ENCODE measurements around the gene KIF12.
A peak's percentile ranks its signal among the peaks of the same experiment; 100 is the strongest.

Gene KIF12

DNA sequence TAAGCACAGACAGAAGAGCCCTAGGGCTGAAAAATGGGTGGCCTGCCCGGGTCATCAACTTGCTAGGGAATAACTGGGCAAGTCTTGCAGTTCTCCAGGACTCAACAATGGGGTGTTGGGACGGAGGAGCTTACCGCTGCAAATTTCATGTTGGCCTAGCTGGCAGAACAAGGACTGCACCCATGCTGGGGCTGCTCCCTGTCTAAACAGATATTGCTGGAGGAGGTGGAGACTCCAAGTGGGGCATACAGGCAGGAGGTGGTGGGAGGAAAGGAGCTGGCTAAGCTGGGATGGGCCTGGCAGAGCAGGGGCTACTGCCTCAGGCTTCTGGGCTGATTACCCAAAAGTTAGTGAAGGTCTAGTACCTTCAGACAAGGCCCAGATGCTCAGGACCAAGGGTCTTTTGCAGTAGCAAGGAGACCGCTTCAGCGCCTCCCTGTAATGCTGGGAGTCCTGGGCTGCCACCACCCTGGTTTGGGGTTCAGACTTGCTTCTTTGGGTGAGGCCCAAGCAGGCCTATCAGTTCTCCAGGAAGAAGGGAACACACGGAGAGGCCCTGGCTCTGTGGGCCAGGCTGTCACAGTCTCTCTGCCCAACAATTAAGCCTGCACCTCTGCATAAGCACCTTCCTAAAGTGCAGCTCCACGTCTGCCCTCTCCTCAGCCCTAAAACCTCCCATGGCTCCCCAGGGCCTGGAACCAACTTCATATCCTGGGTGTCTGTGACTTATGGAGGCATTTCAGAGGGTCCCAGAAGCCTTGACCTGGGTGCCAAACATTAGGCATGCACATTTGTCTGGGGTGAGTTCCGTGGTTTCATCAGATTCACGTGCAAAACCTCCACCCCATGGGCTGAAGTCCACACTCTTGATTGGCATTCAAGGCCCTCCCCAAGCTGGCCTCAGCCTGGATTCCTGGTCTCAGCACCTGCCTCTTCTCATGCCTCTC is 24.2 kb upstream of the KIF12 start:
- DNase-seq (ENCODE audit: low read depth in 3 of 3), result no peak

DNA sequence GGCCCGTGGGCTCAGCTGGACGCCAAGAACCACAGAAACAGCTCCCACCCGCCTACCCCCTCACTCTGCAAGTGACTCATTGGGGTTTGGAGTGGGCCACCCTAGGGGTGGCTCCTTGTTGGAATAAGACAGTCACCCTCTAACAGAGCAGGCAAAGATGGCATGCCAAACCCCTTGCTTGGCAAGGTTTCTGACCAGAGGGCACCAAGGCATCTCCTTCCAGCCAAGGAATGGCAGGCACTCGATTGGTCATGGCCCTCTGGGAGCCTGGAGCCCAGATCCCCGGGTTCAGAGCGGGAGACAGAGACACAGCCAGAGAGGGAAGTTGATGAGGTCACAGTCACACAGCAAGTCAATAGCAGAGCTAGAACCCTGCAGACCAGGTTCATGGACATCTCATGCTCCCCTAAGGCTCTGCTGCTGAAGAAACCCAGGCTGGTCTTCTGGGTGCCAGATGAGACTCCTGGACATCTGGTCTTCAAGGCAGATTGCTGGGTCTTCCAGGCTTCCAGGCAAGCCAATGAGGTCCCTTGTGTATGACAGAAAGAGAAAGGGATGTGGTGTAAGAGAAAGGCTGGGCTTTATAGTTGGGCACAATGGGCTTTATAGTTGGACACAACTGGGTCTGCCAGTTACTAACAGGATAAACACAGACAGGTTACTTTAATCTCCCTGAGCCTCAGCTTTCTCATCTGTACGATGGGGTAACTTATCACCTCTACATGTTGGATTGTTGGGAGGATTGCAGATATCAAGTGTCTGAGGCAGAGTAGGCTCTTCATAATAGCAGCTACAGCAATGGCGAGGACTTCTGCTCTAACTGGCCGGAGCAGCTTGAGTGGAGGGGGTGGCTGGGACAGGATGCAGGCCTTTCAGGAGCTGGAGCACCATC is 23.3 kb upstream of the KIF12 start:
- no peak for DNase-seq (ENCODE audit: low read depth in 3 of 3)

DNA sequence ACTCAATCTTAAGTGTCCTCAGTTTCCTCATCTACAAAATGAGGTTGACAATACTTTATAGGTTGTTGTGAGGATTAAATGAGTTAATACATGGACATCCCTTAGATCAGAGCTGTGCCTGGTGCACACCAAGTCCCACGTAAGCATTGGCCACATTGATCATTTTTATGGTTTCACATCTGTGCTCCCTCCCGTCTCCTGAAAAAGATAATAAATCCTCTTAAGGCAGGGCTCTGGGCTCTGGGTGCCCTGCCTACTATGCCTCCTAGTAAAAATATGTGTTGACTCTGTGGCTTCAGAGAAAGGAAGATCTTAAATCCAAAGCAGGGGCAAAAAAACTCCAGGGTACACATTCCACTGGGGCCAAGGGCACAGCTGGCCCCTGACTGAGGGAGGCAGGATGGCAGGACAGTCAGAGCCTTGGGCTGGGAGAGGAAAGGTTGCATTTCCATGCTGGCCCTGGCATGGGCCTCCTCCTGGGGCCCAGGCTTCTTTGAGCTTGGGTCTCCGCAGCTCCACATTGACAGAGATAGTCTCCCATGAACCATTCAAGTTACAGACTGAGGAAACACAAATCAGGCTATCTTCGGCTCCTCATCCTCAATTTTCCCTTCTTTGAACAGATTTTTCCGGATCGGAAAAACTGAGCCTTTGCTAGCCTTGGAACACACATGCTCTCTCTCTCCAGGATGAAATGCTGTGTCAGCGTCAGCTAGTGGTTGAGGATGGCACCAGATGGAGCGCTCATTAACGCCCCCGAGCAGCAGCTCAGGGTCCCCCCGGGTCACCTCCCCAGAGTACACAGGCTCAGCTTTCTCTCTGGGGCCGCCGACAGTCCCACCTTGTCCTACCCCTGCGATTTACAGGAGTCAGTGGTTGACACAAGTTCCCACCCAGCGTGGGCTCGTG is 22.4 kb upstream of the KIF12 start:
- DNase-seq (ENCODE audit: low read depth in 3 of 3), result no peak

DNA sequence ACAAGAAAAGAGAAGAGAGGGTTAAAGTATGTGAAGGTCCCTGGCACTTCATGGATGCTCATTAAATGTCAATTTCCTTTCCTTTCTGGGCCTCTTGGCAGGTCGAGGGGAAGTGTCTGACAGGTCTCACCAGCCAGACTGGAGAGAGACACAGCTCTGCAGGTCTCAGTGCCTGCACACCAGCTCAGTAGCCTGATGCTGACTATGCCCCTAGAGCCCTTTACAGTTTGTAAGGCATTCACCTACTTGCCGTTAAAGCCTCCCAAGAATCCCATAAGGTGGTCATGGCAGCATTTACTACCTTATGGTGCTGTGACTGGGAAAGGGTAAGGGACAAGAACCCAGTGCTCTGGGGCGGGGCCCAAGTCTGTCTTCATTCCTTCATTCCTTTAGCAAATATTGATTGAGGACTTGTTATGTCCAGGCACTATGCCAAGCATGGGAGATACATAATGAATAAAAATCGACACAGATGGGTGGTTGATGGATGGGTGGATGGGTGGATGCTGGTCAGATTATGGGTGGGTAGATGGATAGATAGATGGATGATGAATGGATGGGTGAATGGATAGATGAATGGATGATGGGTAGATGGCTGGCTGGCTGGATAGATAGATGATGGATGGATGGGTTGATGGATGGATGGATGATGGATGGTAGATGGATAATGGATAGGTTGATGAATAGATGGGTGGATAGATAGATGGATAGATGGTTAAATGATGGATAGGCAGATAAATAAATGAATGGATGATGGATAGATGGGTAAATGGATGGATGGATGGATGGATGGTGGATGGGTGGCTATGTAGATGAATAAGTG is 21.3 kb upstream of the KIF12 start:
- no peak for DNase-seq (ENCODE audit: low read depth in 3 of 3)

DNA sequence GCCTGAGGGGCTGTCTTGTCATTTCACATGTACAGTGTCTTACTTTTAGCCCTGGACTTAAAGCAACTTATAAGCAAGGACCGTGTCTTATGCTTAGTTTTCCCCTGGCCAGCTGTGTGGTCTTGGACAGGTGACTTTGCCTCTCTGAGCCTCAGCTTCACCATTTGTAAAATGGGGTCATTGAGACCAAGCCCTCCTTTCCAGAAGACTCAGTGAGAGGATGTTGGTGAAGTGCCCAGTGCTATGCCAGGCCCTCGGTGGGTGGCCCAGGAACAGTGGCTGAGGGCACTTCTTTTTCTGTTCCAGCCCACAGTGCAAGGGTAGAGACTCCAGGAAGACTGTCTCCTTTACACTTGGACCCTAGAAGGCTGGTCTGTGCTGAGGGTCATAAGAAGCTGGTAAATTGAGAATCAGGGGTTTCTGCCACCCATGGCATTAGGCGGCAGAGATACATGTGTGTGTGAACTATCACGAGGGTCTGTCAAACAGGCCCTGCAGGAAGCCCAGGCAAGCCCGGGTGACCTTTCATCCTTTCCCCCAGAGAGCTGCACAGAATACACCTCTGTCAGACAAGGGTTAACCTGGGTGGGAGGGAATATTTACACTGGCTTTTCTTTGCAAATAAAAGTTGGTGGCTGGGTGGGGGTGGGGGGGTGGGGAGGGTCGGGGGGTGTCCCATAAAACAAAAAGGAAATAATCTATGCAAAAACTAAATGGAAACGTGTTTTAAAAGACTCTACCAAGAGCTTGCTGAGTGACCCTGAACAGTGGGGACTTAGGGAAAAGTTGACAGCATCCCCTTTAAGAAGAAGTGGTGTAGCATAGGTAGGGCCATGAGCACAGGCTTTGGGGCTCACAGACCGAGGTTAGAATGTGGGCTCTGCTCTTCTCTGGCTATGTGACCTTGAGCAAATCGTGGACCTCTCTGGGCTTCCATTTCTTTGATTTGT is 20.4 kb upstream of the KIF12 start:
- no peak for DNase-seq (ENCODE audit: low read depth in 3 of 3)

DNA sequence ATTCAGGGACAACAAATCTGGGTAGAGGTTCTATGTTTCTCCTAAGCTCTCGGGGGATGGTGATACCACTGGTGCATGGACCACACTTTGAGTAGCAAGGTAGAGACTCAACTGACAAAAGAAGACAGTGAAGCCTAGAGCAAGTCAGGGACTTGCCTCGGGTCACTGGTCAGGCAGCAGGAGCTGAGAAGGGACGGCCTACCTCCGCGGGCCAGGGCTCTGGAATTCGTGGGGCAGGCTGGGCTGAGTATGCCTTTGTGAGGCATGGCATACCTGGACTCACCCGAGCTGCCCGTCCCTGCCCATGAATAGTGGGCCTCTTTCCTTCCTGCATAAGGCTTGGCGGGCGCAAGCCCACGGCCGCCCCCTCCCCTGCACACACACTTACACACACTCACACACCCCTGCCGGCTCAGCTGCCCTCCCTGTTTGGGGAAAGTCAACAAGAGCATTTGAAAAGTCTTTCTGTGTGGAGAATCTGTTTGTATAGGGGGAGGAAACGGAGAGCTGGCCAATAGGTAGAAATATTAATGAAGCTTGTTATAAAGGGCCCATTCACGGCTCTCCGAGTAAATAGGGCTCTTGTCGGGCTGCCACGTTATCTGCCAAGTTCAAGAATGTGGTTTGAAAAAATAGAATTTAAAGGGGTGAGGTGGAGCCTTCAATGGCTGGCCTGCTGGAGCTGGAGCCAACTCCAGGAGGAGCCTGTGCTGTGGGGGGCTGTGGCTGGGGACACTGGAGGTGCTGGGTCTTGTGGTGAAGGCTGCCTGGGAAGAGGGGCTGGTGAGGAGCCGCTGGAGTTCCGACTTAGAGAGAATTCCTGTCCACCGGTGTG is 19.1 kb upstream of the KIF12 start:
- DNase-seq (ENCODE audit: low read depth in 3 of 3), result no peak

DNA sequence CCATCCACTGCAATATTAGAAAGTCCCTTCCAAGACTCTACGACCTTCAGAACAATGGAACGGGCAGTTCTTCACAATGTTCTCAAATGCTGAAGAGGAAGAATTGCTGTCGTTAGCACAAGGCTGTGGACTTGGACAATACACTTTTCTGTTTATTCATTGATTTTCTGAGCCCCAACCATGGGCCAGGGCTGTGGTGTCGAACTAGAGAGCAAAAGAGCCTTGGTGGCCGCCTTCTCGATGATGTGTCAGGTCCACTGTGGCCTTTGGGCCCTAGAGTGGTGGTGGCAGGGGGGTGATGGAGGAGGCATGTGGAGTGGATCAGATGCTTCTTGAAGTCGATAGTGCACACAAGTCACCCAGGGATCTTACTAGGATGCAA is 18.5 kb upstream of the KIF12 start:
- DNase-seq (ENCODE audit: low read depth in 3 of 3), result no peak

DNA sequence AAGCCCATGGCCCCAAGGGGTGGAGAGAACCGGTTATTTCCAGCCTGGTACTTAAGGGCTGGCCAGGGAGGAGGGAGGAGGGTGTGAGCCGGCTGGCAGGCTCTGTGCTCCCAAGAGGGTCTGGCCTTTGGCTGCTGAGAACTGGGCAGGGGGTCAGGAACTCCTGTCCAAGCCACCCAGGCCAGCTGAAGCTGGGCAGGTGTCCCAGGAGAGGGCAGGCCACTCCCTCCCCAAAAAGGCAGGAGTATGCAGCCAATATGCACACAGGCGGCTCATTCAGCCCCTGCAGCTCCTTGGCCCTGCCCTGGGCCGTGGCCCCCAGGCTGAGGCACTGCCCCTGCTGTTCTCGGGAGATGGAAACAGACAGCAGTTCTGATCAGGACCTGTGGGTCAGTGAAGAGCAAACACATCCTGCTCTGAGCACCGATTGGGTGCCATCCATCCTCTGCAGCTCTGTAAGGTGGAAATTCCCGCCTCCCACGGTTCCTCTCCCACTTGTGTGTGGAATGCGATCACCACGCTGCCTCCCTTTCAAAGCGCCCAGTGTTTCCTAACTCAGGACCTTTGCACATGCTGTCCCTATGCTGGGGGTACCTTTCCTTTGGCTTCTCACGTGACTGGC is 17.1 kb upstream of the KIF12 start:
- DNase-seq (ENCODE audit: low read depth in 3 of 3), result no peak

DNA sequence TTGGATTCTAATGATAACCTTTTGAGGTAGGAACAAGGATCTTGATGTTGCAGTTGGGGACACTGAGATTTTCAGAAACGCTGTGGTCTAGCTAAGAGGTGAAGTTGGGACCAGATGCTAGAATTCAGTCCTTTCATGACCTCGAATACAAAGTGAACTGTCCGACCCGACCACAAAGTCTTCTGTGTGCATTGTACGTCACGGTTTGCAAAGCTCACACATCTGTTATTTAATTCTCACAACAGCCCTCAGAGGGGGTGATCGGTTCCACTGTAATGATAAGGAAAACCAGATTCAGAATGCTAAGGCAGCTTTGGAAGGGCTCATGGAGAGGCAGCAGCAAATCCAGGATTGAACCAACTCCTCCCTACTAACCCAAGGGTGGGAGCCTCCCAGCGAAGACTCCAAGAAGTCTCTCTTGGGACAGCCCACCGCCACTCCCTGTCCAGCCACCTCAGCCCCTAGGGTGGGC is 16.6 kb upstream of the KIF12 start:
- no peak for DNase-seq (ENCODE audit: low read depth in 3 of 3)

DNA sequence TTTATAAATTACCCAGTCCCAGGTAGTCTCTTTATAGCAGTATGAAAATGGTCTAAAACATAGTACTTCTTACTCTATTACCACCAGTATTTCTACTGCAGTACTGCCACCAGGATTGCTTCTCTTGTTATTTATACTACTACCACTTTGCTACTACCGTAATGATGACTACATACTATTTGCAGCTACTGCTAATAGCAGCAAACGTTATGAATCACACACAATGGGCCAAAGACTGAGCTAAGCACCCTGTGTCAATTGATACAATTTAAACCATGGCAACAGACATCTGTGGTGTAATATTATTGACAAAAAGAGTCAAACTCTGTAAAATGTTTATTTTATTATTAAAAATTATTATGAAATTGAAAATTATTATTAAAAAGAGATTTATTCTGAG is 15.3 kb upstream of the KIF12 start:
- DNase-seq (ENCODE audit: low read depth in 3 of 3), result no peak

DNA sequence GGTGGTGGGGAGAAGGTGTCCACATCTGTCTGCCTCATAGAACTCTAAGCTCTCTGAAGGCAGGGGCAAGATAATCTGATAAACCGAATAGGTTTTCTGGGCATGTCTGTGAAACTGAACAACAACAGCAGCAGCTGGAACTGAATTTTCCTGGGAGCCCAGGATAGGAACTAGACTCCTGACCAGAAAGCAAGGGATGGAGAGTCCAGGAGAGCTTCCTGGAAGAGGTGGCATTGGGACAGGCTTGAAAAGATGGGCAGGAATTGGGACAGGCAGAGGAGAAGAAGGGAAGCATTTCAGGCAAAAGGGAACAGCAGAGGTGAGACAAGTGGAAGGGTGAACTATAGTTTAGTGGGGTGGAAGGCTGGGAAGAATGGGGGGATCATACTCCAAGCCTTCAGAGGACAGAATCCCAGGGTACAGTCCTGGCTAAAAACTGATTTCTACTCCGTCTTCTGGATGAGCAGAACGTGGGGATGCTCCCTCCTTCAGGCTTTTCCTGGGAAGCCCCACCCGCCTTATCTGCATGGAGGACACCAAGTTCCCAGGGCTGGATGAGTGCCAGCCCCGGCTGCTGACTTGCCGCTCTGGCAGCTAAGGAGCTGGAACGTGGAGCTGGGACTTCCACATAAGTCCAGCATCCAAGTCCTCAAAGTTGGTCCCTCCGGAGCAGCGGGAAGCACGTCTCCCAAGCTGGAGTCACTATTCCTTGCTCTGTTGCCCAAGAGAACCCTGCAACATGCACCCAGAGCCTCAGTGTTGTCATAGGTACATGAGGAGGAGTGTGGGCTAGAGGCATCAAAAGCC is 13.9 kb upstream of the KIF12 start:
- no peak for DNase-seq (ENCODE audit: low read depth in 3 of 3)

DNA sequence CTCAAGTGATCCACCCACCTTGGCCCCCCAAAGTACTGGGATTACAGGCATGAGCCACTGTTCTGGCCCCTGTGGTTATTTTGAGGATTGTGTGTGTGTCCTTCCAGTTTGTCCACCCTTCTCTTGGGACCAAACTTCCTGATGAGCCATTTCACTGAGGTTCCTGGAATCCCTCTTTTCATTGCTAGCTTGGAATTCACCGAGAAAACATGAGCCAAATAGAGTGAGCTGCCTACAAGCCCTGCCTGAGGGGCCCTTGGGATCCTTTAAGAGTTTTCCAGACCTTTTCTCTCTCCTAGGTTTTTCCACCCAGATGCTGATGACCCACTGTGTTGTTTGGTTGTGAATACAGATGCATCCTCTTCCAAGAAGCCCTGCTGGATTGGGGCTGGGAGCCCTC is 13.2 kb upstream of the KIF12 start:
- no peak for DNase-seq (ENCODE audit: low read depth in 3 of 3)

DNA sequence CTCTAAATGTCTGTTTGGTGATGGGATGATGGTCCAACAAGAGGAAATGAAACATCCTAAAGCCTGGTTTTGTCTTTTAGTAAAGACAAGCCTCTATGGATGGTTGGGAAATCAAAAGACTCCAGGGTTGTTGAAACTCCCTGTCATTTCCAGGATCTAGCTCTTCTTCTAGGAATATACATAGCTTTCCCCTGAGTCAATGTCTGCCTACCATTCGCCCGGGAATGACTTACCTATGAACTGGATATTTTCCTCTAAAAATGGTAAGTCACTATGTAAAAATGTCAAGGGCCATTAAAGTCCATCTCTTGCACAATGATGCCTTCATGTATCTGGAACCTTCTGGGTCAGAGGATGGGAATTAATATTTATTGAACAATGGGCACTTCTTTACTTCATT is 11.1 kb upstream of the KIF12 start:
- no peak for DNase-seq (ENCODE audit: low read depth in 3 of 3)

DNA sequence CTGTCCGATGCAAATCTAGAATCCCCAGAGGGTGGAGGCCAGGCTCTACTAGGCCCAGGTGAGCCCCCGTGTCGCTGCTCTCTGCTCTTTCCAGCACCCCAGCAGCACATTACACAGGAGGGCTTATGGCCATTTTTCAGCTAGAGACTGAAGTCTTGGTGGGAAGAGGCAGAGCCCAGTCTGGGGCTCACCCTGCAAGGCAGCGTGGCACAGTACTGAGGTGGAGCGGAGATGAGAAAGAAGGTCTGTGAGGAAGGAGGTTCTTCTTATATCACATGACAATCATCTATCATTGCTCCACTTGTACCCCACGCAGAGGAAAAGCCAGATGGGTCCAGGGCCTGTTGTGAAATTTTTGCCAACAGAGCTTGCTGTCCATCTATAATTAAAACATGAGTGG is 10.0 kb upstream of the KIF12 start:
- DNase-seq (ENCODE audit: low read depth in 3 of 3), result no peak

DNA sequence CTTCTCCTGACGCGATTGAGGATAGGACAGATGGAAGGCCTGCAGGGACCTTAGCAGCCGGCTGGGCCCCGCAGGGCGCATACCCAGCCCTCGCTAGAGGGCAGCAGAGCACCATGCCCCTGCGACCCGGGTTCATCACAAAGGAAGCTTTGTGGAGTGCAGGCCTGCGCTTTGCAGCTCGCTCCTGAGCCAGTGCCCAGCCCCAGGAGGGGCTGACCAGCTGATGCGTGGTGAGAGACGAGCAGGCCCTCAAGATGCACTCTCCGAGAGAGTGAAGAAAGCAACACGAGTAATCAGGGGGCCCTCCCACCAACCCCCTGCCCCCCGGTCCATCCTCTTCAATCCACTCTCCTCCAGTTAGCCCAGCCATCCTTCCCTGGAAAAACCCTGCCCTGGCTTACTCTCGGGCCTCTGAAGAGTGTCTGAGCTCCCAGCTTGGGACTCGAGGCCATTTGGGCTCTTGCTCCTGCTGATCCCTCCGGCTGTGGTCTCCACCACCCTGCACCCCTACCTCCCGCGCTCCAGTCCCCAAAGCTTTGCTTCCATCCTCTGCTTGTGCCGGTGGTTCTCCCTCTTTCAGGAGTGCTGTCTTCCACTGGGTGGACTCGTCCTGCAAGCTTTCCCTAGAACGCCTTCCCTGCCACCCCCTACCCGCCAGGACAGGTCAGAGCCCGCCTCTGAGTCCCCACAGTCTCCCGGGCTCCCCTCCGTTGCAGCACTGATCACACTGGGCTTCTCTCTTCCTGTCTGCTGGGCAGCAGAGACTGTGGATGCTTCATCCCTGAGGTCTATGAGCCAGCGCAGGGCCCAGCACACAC is 9.1 kb upstream of the KIF12 start:
- peak; percentile 31 to 56 (median 45) for DNase-seq (ENCODE audit: low read depth in 3 of 3)

DNA sequence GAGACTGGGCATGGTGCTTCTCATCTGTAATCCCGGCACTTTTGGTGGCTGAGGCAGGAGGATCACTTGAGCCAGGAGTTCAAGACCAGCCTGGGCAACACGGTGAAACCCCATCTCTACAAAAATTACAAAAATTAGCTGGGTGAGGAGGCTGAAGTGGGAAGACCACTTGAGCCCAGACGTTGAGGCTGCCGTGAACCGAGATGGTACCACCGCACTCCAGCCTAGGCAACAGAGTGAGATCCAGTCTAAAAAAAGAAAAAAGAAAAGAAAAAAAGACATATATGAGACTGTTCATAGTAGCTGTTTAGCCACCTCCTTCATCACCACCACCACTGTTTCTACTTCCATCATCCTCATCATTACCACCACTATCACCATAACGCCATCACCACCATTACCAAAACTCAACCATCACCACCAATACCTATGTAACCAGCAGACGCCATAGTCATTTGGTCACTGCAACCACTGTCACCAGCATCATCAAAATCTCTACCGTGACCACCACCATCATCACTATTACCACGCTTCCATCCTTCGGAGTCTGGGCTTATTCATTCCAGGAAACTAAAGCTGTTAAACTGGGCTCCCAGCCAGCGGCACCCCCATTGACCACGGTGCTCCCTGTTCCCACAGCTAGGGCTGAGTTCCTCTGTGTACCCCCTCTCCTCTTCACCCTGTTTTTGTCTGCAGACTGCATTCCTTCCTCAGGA is 8.4 kb upstream of the KIF12 start:
- no peak for DNase-seq (ENCODE audit: low read depth in 3 of 3)

Measured in stimulated activated CD4-positive, alpha-beta T cell treated with anti-CD3 and anti-CD28 coated beads, TNF-alpha, amount 100 ng/mL, for 48 hours (primary cell).